Lower lobe of right lung (tissue), 2 donors: ENCODE data around the gene KIAA1549. TPM values are rescaled to one million over a fixed set of nuclear protein-coding genes. Genes with fewer than 3 reads are reported as not detected.
A peak's percentile ranks its signal among the peaks of the same experiment; 100 is the strongest.

Experiments used
- ATAC-seq, 2 donors: fragments of 200-7000 bp; cut with Tn5 transposase; one replicate each; pipeline ENCODE4 v1.9.1; 2020 to 2022; ENCODE audit warnings: mild to moderate bottlenecking in 2 of 2, moderate library complexity in 2 of 2
- DNase-seq: peaks from one replicate; pipeline ENCODE4 v3.0.0-alpha.2; 2020
- H3K27ac ChIP-seq: fragments of 200-600 bp; one replicate; pipeline ENCODE4 v1.8.0; 2022
- H3K27me3 ChIP-seq: fragments of 200-600 bp; one replicate; pipeline ENCODE4 v1.8.0; 2022; ENCODE audit warnings: low read depth
- H3K36me3 ChIP-seq: fragments of 200-600 bp; one replicate; pipeline ENCODE4 v1.8.0; 2022; ENCODE audit warnings: mild to moderate bottlenecking
- H3K4me1 ChIP-seq: fragments of 200-600 bp; one replicate; pipeline ENCODE4 v1.8.0; 2022
- H3K4me3 ChIP-seq: fragments of 200-600 bp; one replicate; pipeline ENCODE4 v1.8.0; 2022; ENCODE audit warnings: mild to moderate bottlenecking
- H3K9me3 ChIP-seq: fragments of 200-600 bp; one replicate; pipeline ENCODE4 v1.8.0; 2022
- intact Hi-C: fragments of 100-400 bp; cut with DNase I; formaldehyde crosslinking; loops from one replicate; pipeline ENCODE4 v1.11.0; 2022
- total RNA-seq: library from RNA; stranded (reverse); fragmentation: NEBNext Ultra II Directional; extraction: Animal tissue kit (Norgen Biotek cat#: 25700); gene quantifications from one replicate; pipeline ENCODE4 v1.2.1, GENCODE V29; 2021
- TF ChIP-seq, protein P1 (sequence below): fragments of 200-600 bp; IDR thresholded peaks from one replicate; pipeline ENCODE4 v1.8.0; 2022; ENCODE audit warnings: antibody characterized with exemption, mild to moderate bottlenecking
- donor health status: DM: no; HTN: yes; CAD: no; lungs with severe emphysema.

Gene KIAA1549
- total RNA-seq, 1 donor from 2014 or later: 5.3 TPM

- no peak for ATAC-seq
- DNase-seq: no peak
- peaks cover 6% of the 10 kb centered on the region for H3K36me3 ChIP-seq
- no peak overlapping the region for H3K27ac ChIP-seq
- intact Hi-C loops: no loop called here
- H3K4me1 ChIP-seq: no peaks in the 10 kb centered on the region
- H3K27me3 ChIP-seq: no peaks in the 10 kb centered on the region
- H3K4me3 ChIP-seq: no peak overlapping the region
- no peaks in the 10 kb centered on the region for H3K9me3 ChIP-seq
- TF ChIP-seq, protein P1, sequence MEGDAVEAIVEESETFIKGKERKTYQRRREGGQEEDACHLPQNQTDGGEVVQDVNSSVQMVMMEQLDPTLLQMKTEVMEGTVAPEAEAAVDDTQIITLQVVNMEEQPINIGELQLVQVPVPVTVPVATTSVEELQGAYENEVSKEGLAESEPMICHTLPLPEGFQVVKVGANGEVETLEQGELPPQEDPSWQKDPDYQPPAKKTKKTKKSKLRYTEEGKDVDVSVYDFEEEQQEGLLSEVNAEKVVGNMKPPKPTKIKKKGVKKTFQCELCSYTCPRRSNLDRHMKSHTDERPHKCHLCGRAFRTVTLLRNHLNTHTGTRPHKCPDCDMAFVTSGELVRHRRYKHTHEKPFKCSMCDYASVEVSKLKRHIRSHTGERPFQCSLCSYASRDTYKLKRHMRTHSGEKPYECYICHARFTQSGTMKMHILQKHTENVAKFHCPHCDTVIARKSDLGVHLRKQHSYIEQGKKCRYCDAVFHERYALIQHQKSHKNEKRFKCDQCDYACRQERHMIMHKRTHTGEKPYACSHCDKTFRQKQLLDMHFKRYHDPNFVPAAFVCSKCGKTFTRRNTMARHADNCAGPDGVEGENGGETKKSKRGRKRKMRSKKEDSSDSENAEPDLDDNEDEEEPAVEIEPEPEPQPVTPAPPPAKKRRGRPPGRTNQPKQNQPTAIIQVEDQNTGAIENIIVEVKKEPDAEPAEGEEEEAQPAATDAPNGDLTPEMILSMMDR: no peak
Measured at GRCh38 chr7:138873220-138873892, 107.8 kb downstream of the KIAA1549 start.

DNA sequence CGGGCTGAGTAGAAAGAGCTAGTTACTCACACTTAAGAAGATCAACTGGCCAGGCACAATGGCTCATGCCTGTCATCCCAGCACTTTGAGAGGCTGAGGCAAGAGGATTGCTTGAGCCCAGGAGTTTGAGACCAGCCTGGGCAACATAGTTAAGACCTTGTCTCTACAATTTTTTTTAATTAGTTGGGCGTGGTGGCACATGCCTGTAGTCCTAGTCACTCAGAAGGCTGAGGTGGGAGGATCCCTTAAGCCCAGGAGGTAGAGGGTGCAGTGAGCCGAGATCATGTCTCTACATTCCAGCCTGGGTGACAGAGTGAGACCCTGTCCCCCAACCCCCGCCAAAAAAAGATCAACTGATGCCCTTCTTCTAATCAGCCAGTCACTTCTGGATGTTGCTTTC, 108.6 kb downstream of the KIAA1549 start:
- no peak overlapping the region for H3K27ac ChIP-seq
- H3K27me3 ChIP-seq: no peaks in the 10 kb centered on the region
- H3K4me3 ChIP-seq: no peak overlapping the region
- H3K36me3 ChIP-seq: peaks cover 6% of the 10 kb centered on the region
- TF ChIP-seq, protein P1: no peak
- intact Hi-C loops: no loop called here
- H3K9me3 ChIP-seq: no peaks in the 10 kb centered on the region
- H3K4me1 ChIP-seq: no peaks in the 10 kb centered on the region
- DNase-seq (no peak), ATAC-seq (no peak)

DNA sequence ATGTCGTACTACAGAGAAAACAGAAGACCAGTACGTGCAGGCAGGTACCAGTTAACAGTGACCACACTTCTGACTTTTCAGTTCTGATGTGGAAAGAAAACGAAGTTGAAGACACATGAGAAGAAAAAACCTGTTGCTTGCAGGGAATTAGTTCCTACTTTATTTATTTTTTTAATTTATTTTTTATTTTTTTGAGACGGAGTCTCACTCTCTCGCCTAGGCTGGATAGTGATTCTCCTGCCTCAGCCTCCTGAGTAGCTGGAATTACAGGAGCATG, 109.4 kb downstream of the KIAA1549 start:
- Histone ChIP-seq H3K4me1 (no peaks in the 10 kb centered on the region), H3K27me3 (no peaks in the 10 kb centered on the region), H3K4me3 (no peak overlapping the region), H3K9me3 (no peaks in the 10 kb centered on the region), H3K27ac (no peak overlapping the region), H3K36me3 (peaks cover 6% of the 10 kb centered on the region)
- ATAC-seq: no peak
- no peak for DNase-seq
- intact Hi-C loops: no loop called here
- TF ChIP-seq, protein P1: no peak

- Histone ChIP-seq H3K4me1 (no peaks in the 10 kb centered on the region), H3K9me3 (no peaks in the 10 kb centered on the region), H3K27me3 (no peaks in the 10 kb centered on the region), H3K36me3 (peaks cover 11% of the 10 kb centered on the region), H3K27ac (no peak overlapping the region), H3K4me3 (no peak overlapping the region)
- intact Hi-C loops: no loop called here
- ATAC-seq (no peak), DNase-seq (no peak)
- TF ChIP-seq, protein P1: no peak
Measured at GRCh38 chr7:138871065-138871813, 110.0 kb downstream of the KIAA1549 start.

GRCh38 chr7:138869353-138869752, 111.8 kb downstream of the KIAA1549 start:
- Histone ChIP-seq H3K4me3 (no peak overlapping the region), H3K4me1 (no peaks in the 10 kb centered on the region), H3K27me3 (no peaks in the 10 kb centered on the region), H3K36me3 (peaks cover 11% of the 10 kb centered on the region), H3K27ac (no peak overlapping the region), H3K9me3 (no peaks in the 10 kb centered on the region)
- ATAC-seq (peak in 1 of 2 donors; percentile 16), DNase-seq (no peak)
- TF ChIP-seq, protein P1: no peak
- intact Hi-C loops: no loop called here
